Effector CD4-positive, alpha-beta T cell (primary cell): ENCODE measurements around the gene HS1BP3.

Source experiments
- DNase-seq: peaks from one replicate; pipeline ENCODE4 v3.0.0-alpha.2; 2020
- total RNA-seq: gene quantifications from one replicate; lab custom pipeline; 2026; lab: John Stamatoyannopoulos, UW

The HS1BP3 gene, protein sequence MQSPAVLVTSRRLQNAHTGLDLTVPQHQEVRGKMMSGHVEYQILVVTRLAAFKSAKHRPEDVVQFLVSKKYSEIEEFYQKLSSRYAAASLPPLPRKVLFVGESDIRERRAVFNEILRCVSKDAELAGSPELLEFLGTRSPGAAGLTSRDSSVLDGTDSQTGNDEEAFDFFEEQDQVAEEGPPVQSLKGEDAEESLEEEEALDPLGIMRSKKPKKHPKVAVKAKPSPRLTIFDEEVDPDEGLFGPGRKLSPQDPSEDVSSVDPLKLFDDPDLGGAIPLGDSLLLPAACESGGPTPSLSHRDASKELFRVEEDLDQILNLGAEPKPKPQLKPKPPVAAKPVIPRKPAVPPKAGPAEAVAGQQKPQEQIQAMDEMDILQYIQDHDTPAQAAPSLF
- 17.4 reads per million, percentile 44 among the genes with 10 or more reads in this experiment for total RNA-seq

DNA sequence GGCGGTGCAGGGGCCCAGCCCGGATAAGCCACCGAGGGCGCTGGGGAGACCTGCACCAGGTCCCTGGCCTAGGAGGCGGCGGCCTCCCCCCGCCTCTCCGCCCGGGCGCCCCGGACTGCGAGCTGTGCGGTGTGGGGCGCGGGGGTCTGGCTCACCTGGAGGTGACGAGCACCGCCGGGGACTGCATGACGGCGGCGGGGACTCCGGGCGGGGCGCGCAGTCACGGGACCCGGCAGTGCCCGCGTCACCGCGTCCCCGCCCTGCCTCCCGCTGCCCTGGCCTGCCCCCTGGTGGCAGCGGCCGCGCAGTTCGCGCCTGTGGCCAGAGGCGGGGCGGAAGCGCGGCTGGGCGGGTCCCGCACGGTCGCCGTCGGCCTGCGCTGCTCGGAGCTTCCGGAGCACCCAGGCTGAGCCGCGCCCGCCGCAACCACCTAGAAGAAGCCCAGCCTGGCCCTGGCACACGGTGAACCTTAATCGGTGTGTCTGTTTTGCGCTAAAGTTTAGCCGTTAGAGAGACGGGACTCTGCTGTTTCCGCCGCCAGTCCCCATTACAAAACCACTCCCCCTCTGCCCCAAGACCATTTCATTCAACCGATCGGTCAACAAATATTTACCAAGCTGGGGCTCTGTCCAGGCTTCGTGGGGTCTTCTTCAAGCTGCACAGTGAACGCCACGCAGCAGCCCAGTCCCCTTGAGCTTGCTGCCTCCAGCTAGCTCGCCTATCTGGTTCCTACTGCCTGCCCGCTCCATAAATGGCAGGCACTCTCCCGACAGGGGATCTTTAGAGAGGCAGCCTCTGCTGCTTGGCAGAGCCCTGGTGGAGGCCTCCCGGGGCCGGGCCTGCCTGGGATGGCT, at the start of gene HS1BP3:
Gene HS1BP3, minus strand, starts transcription at position 222 of the 854 bp plus-strand sequence. Its CDS starts 35 bp downstream, at position 187.
- peak; percentile 84 for DNase-seq

DNA sequence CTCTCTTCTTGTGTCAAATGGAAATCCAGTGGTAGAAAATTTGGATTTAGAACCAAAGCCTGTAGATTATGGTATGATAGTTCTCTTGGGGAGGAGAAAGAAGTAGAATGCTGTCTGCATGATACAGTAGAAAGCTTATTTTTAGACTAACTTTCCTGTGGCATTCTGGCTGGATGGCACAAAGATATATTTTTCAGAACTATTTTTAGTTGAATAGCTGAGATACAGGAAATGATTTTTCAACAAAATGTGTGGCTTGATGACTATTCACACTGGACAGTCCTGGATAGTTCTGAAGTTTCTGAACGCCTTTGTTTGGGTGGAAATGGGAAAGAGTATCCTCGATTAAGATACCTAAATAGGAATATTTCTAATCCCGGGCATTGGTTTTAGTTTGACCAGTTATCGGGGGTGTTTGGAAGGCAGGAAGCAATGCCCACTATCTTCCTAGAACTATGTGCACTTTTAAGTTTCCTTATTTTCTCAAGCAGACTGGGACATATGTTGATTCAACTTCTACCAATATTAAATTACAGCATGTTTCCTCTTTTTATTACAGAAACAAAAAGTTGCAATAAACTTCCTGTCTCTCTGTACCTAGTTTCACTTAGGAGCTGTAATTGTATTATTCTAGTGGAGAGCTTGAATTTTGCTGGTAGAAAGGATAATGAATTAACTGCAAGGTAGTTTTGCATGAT, 48.2 kb upstream of the HS1BP3 start:
- DNase-seq = no peak

GRCh38 chr2:20697322-20697934, 46.5 kb upstream of the HS1BP3 start:
- DNase-seq = no peak

DNA sequence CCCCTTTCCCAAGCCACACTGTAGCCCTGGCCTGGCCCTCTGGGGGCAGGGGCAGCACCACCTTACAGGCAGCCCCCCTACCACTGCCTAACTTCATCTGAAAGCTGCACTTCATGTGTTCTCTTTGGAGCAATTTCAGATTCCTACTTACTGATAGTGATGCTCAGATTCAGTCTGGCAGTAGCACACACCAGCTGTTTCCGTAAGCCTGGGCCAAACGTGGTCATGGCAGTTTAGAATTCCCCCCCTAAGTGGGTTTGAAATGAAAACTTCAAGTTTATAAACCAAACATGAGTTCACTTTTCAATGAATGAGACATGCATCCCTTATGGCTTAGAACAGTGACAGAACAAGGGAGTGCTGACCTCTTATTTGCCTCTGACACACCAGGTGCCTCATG, 45.5 kb upstream of the HS1BP3 start:
- DNase-seq = no peak

- no peak for DNase-seq
Observed at GRCh38 chr2:20693317-20693716, 42.4 kb upstream of the HS1BP3 start.

DNA sequence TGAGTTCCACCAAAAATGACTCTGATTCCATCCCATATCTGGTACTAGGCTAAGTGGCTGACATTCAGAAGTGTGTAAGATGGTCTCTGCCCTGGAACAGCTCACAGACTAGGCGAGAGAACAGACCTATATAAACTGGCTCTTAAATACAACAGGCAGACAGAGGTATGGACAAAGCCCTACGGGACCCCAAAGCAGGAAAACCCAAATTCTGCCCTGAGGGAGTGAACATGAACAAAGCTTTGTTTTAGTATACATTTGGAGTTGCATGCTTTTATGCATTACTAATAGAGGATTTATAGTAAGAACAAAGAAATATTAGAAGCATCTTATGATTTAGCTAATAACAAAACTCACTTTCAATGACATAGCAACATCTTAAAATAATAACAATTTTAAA, 41.2 kb upstream of the HS1BP3 start:
- DNase-seq = no peak

DNA sequence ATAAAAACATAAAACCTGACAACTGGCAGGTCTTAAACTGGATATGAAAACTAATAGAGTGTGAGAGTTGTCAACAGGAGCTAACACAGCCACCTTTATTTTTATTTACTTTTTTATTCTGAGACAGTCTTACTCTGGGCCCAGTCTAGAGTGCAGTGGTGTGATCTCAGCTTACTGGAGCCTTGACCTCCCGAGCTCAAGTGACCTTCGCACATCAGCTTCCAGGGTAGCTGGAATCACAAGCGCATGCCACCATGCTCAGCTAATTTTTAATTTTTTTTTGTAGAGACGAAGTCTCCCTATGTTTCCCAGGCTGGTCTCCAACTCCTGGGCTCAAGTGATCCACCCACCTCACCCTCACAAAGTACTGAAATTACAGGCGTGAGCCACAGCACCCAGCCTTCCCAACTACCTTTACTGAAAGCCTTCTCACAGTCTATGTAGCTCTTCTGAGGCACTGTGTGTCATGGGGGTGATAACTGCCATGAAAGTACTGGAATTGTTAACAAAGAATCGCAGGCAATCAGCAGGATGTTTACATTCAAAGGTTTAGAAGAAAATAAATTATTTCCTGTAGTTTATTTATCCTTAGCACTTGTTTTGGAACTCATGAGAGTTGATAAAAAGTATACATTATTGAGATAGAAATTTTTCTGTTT, 40.3 kb upstream of the HS1BP3 start:
- DNase-seq = no peak

DNA sequence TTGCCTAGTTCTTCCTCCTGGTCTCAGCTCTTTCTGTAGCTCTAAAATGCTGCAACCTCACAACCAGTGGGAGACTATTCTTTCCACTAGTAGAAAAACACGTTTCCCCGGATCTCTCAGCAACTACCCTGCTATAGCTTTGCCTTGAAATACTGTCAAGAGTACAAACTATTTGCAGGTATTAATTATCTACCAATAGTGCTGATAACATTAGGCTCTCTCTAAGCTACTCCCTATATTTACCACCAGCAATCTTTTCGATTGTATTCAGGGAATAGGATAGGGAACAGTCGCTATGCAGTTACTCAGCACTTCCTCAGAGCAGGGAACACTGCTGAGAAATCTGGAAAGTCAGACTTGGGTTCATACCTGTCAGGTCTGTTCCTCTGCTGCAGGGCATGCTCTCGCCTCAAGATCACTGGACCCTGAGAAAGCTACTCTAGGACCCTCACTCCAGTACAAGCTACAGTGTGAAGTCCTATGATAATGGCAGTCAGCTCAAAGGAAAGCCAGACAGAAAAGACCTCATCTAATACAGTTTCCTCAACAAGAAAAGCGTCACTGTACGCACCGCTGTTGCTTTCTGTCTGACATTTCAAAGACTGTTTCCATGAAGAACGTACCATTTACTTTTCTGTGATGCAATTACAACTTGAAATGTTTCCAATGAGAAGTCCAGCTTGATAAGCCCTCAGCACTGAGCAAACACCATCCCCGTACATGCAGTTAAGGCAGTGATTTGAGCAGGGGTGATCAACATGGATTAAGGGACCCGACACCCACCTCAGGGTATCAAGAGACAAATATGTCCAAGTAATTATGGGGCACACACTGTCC, 38.7 kb upstream of the HS1BP3 start:
- DNase-seq = no peak

GRCh38 chr2:20687260-20687832, 36.4 kb upstream of the HS1BP3 start:
- no peak for DNase-seq

DNA sequence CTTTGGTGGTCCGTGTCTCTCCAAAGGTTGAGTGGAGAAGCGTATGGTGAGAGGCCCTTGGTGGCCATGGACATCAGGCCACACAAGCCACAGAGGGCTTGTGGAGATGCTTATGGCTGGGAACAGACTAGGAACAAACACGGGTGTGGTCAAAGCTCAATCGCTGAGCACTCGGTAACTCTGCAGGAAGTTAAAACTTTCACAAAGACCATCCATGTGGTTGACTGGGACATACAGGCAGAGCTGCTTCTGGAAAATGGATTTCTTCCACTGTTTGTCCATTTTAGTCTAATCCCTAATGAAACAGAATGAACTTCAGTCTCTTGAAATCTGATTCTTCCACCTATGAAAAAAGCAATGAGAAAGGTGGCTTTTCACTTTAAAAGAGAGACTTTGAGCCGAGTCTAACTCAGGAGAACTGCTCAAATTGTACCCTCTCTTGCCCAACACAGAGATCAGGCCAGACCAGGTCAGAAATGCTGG, 33.7 kb upstream of the HS1BP3 start:
- no peak for DNase-seq

DNA sequence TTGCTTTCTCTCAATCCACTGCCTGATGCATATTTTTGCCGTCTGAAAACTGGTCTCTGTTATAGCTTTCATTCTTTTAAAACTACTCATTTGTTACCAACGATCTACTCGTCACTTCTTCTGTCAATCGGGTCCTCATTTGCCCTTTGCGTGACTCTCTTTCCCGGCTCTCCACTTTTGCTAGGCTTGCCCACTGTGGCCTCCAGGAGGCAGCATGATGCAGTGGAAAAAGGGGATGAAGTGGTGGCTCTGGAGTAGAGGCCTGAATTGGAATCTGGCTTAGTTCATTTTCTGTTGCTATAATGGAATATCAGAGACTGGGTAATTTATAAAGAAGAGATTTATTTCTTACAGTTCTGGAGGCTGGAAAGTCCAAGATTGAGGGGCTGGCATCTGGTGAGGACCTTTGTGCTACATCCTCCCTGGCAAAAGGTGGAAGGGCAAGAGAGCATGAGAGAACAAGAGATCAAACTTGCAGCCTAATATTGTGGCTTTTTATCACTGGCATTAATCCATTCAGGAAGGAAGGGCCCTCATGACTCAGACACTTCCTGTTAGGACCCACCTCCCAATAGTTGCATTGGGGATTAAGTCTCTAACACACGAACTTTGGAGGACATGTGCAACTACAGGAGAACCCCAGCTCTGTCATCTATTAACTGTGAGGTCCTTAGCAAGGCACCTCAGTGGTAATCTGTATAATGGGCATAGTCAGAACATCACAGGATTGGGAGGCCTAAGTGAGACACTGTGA, 31.4 kb upstream of the HS1BP3 start:
- no peak for DNase-seq

GRCh38 chr2:20680744-20681375, 30.0 kb upstream of the HS1BP3 start:
- DNase-seq = no peak

DNA sequence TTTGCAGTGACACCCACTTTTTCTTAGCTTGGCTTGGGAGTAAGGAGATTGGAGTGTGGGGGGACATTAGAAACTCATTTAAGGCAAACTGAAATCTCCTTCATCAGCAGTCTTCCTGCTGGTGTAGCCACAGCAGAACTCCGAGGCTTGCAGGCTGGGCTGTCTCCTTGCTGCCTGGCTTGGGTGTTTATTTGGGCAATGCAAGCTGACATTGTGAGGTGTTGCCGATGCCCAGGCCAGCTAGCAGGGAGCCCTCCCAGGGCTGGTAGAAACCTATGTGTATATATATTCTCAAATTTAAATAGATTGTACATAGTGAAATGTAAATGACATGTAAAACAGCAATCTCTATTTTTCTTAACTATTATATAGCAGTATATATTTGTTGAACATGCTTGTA, 27.9 kb upstream of the HS1BP3 start:
- DNase-seq = no peak

- DNase-seq = no peak
Observed at GRCh38 chr2:20678086-20678395, 27.1 kb upstream of the HS1BP3 start.

DNA sequence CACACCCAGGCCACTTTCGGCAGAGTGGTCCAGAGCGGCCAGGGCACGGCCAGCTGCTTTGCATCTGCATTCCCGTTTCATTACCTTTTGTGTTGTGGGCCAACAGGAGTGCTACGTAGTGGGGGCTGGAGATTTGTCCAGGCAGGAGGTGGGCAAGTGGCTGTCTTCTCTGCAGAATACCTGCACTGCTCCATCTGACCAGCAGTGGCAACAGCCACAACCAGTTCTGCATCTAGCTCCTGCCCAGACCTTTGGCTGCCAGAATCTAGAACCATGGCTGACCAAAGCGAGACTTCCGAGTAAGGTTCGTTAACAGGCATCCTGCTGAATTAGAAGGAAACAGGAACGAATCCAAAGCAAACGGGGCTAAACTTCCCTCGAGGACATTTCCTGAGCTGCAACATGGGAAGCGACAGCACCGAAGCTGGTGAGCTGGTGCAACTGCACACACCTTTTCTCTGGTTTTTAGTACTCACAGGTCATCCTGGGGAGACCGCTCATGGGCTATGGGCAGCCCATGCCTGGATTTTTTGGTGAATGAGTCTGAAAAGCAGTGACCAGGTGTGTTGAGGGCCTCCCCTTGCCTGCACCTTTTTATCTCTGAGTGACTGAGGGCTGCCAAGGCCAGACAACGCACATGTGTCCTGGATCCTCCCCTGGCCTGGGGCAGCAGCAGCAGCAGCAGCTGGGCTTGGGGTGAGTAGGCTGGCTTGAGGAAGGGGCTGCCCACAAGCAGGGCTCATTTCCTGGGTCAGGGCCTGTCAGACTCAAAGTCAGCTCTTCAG, 26.6 kb upstream of the HS1BP3 start:
- no peak for DNase-seq

DNA sequence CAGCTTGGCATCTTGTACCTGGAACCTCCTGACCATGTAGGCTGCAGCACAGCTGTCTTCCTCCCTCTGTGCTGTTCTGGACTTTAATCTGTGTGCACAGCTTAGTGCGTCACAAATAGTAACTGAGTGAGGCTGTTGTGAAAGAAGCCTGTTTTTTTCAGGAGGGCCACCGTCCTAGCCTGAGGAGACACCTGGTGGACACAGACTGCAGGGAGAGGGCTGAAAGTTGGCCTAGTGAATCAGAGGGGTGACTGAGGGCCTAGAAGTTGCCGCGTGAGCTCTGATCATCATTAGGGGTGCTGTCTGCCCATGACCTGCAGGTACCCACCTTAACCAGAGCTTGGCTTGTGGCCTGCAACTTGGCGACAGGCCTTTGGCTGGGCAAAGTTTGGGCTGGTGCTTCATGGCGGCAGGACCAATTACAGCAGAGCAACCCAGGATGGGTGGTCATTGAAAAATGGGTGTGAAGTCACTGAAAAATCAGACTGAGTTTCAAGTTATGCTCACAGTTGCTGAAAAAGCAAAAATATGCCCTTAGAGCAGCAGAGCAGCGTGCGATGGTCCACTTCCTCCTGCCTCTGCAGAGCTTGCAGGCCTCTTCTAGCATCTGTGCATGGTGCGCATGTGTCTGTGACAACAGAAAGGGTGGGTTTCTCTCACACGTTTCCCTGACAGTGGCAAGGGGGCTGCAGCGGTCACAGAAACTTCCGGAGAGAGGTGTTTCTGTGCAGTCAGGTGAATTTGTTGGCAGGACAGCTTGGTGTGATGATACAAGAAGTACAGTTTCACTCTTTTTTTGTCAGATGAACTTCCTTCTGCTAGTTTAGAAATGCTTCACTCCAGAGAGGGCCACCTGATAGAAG, 25.7 kb upstream of the HS1BP3 start:
- no peak for DNase-seq

GRCh38 chr2:20675701-20676352, 24.9 kb upstream of the HS1BP3 start:
- DNase-seq = no peak
